ENCODE data around the gene EVX1.

Gene EVX1

DNA sequence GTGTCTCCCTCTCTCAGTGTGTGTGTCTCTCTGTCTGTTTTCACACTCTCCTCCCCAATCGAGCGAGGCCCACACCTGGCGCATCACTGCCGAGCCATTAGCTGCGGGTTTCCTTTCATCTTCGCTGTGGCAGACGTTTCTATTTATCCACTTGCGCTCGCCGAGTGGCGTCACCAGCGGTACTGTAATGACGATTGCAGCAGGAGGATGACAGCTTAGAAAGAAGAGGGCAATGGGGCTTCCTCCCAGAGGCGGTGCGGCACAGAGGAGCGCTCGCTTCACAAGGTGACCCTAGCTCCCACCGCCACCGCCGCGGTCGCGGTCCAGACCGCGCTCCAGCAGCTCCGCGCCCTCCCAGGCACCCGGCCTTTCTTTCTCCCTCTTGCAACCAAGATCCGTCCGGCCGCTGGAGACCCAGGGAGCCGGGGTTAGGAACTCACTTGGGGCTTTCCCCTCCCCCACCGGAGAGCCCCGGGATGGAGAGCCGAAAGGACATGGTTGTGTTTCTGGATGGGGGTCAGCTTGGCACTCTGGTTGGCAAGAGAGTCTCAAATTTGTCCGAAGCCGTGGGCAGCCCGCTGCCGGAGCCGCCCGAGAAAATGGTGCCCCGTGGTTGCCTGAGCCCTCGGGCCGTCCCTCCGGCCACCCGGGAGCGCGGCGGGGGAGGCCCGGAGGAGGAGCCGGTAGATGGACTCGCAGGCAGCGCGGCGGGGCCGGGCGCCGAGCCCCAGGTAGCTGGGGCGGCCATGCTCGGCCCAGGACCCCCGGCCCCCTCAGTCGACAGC is at the start of gene EVX1:
TSS of gene EVX1 (plus strand) at position 248 of the 785 bp plus-strand sequence. CDS start at position 477, 229 bp downstream.
- DNase-seq, result peak; percentile 21

DNA sequence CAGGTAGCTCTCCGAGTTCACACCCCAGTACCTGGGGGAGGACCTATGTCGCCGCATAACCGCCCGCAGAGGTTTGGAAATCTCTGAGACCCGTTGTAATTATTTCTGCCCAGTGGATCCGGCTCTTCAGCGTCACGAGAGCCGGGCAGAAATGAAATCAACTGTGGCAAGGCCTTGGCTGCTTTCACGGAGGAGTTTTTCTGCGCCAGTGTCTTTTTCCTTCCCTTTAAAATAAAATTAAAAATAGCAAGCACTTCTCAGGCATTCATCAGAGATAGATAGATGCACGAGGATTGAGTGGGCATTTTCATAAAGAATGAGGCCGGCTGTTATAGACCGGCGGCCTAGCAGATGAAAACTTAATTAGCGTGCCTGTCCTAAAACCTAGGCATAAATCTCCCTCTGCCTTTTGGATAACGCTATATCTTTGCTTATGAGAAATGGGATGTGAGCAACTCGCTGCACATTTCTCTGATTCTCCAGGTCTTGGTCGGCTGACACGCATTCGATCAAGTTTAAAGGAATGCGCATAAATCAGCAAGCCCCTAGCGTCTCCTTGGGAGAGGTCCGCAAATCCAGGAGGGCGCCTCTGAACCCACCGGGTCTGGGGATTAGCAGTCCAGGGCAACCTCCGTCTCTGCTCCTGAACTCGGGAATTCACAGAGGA is 49.1 kb upstream of the EVX1 start:
- DNase-seq, result no peak

DNA sequence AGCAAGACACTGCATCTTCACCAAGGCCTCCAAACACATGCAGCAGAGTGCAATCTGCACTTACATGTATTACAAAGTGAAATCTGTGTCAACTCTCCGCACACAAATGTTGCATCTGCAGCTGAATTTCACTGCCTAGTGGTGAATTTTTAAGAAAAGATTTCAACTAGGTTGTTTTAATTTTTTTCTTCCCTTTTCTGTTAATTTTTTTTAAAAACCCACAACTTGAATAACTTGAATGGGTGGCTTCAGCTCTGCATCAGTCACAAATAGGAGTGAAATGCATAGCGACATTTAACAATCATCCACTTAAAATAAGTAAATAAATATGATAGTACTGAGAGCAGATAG is 48.6 kb upstream of the EVX1 start:
- DNase-seq, result no peak

- DNase-seq, result no peak
Measured at GRCh38 chr7:27194686-27195379, 47.8 kb upstream of the EVX1 start.

DNA sequence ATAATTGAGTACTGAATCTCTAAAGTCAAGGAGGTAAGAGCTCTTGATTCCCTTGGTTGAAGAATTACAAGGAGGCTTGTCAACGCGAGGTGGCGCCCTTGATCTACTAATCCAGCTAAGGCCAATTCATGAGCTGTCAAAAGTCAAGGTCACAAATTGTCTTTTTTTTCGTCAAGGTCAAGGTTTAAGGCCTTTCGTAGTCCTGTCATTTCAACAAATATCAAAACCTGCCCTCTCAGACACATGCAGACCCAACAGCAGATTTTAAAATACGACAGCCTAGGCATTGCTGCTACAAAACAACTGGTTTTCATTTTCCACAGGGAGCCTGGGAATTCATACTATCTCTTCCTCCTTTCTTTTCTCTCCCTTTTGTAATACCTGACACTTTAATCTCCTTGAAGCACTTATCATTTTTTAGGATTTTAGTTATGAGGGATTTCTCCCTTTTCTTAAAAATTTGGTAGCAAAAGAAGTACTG is 46.3 kb upstream of the EVX1 start:
- DNase-seq, result peak; percentile 78

- no peak for DNase-seq
Measured at GRCh38 chr7:27197137-27198042, 45.2 kb upstream of the EVX1 start.

DNA sequence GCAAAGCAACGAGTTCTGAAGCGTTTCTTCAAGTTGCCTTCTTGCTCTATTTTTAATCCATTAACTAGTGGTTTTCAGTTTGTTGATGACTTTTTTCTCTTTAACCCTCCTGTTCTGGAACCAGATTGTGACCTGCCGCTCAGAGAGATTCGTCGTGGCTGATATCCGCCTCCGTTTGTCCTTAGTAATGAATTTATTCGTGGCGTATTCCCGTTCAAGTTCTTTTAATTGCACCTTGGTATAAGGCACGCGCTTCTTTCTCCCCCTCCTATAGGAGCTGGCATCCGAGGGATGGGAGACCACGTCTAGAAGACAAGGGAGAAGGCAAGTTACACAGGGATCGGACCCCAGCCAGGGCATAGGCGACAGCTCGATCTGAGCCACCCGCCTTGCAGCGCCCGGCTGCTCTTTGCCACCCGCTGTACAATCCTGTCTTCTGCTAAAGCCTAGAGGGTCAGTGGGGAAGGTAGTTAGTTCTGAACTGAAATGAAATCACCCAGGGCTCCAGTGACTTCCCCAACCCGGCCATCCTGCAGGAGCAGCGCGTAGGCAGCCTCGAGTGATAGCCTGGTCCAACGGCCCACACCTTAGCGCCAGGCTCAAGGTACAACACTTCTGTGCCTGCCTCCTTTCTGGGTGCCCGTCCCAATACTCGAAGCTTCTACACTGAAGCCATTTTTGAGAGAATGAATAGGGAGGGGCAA is 44.3 kb upstream of the EVX1 start:
- no peak for DNase-seq

- DNase-seq, result no peak
Measured at GRCh38 chr7:27198871-27199801, 43.5 kb upstream of the EVX1 start.

- peak; percentile 42 for DNase-seq
Measured at GRCh38 chr7:27199849-27200760, 42.5 kb upstream of the EVX1 start, which contains the start of gene HOXA13. TSS of gene HOXA13 (minus strand) at chr7:27200091. CDS start at chr7:27200077, 14 bp downstream.

DNA sequence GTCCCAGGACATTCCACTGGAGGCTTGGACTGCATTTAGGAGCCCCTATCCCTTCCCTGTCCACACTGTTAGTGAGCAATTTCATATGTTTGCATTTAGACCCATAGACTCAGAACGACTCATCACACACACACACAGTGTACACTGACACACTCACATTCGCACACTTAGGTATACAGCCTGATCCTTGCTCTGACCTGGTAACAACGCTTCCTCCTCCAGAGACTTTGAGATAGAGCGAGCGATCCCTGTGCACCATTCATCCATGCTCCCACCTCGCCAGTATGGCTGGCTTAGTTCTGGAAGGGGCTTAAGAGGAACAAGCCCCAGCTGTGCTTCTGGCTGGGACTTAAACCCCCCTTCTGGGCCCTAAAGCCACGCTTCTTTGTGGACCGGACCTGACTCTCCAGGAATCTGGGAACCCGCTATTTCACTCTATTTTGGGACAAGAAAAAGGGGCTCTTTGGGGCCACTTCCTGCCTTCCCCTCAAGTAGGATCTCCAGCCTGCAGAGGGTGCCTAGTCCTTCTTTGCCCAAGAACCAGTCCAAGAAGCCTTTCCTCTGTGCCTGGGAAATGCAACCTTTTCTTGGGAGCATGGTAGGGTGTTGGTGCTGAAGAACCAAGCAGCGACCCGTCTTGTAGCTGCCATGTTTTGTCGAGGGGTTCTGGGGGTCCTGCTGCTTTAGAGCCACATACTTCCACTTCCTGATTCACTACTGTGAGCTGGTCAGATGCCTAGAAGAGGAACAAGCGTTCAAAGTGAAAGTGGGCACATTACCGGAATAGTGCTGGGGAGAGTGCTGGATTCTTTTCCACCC is 41.6 kb upstream of the EVX1 start:
- no peak for DNase-seq

DNA sequence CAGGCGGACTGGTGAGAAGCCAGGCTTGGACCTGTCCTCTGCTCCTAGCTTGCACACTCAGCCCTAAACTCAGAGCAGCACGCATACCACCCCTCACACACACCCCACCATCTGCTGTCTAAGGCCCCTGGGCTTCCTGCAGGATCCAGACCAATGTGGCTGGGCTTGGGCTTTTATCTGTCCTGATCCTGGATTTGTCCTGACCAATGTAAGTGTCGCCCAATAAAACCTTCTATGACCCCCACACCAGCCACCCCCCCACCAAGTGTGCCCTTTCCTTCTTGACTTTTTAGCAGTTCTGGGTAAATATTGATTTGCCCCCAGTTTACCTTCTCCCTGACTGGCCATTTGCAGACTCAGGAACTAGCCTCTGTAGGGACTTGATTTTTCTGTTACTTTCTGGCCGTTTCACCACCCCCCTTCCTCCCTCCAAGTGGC is 41.0 kb upstream of the EVX1 start:
- DNase-seq, result no peak

GRCh38 chr7:27202018-27202861 is 40.4 kb upstream of the EVX1 start:
- DNase-seq, result no peak

DNA sequence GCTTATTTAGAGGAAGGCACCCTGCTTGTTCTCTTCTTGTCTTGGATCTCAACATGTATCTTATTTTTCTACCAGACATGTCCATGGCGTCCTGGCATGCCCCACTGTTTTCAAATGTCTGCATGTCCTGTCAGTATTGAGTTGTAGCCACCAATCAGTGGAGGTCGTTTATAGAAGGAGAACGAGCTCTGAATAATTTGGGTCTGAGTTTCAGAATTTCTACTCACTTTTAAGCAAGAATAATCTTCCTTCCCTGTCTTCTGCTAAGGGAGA is 39.8 kb upstream of the EVX1 start:
- DNase-seq, result no peak

DNA sequence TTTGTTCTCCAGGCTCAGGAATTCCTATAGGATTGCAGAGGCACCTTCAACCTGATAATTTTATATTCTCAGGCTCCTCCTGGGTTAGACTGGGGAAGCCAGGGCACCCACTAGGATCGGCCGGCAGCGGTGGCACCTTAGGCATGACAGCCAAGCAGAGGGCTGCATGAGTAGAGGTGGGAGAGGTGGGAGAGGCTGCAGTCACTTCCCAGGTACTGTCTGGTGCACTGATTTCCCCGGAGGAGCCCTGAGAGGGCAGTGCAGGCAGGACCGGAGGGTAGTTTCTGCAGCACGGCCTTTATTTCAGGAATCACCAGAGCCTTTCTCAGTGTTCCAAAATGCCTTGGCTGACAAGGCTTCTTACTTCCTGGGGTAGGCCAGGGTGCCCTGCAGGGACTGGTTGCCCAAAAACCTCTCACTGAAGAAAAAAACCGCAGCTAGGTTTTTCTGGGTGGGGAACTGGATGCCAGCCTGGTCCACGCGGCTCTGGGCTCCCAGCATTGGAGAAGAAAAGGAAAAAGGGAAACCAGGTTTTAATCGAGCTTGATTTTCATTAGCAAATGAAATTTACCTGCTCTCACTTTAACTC is 39.1 kb upstream of the EVX1 start:
- no peak for DNase-seq

DNA sequence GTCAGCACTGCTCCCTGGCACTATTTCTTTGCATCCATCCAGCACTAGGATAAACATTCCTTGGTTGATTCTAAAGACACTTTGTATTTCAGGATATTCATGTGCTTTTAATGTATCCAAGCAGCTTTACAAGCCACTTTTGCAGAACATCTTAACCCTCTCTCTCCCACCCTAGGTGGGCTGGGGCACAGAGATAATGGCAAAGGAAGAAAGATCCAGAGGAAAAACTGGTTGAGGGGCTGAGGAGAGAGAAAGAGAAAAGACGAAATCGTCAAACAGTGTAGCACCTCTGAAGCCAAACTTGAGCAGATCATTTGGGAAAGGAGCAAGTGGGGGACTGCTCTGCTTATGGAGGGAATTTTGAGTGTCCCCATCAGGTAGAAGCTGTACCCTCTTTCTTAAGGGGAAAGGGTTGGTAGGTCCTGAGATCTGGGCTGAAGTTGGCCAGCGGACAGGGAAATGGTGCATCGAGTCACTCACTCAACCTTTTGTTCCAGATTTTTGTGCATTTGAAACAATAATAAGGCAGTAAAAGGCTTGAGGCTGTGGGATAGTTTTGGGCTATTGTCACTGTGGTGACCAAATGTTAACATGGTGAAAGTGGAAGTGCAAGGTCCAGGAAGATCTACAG is 38.5 kb upstream of the EVX1 start:
- no peak for DNase-seq

GRCh38 chr7:27204851-27205322 is 37.7 kb upstream of the EVX1 start:
- DNase-seq, result no peak
